GM12878 (cell line): Measurements from ENCODE around the gene LDLRAD4. TPM values are rescaled to one million over a fixed set of nuclear protein-coding genes. Genes with fewer than 3 reads are reported as not detected.

Source experiments
- ATAC-seq: fragments of 200-7000 bp; cut with Tn5 transposase; 3 replicates; pipeline ENCODE4 v1.9.1; 2020; ENCODE audit warnings: mild to moderate bottlenecking, moderate library complexity
- BruUV-seq: library from RNA; stranded (reverse); fragments of 400-500 nt; replicated peaks from 2 replicates; lab custom pipeline; 2021; lab: Mats Ljungman, UMichigan
- CTCF ChIA-PET: fragments of 300-600 bp; sonication (Branson Sonifier 250); formaldehyde crosslinking; extraction: SDS; loops from one replicate; lab custom pipeline; 2021; ENCODE audit warnings: inconsistent platforms; lab: Yijun Ruan, JAX
- POLR2A ChIA-PET: fragments of 350-600 bp; formaldehyde crosslinking; extraction: SDS; loops from one replicate; lab custom pipeline; 2021; ENCODE audit warnings: inconsistent platforms; lab: Charles Lee
- RAD21 ChIA-PET: fragments of 300-600 bp; sonication (Branson Sonifier 250); formaldehyde crosslinking; loops from one replicate; lab custom pipeline; 2023; ENCODE audit warnings: antibody characterized with exemption; ENCODE audit not compliant: unreplicated experiment; lab: Charles Lee
- SMC1A ChIA-PET: fragments of 300-600 bp; sonication (Branson Sonifier 250); formaldehyde crosslinking; loops from one replicate; lab custom pipeline; 2023; ENCODE audit not compliant: unreplicated experiment, uncharacterized antibody; lab: Charles Lee
- DNase-seq: peaks from one replicate; pipeline ENCODE4 v3.0.0-alpha.2; 2011; ENCODE audit warnings: low read depth, low spot score
- FAIRE-seq: peaks from 3 replicates; lab custom pipeline; 2011; peaks lifted over from hg19 to GRCh38; lab: Jason Lieb, UNC
- H2AFZ ChIP-seq: 2 replicates; pipeline ENCODE4 v1.6.0; 2011; ENCODE audit warnings: low read depth, low read length, control low read depth; ENCODE audit not compliant: control insufficient read depth
- H3K27ac ChIP-seq: 2 replicates; pipeline ENCODE4 v1.5.1; 2011; ENCODE audit warnings: control low read depth; ENCODE audit not compliant: control insufficient read depth, insufficient read depth
- H3K27me3 ChIP-seq, 2 experiments: replicated peaks in 1 of 2; 2 replicates each; pipeline versions ENCODE4 v1.6.0 to v1.6.1; 2011; ENCODE audit warnings: low read length in 1 of 2; ENCODE audit not compliant: control insufficient read depth in 2 of 2, insufficient read depth in 2 of 2
- H3K36me3 ChIP-seq, 2 experiments: 2 replicates each; pipeline ENCODE4 v1.5.1; 2011; ENCODE audit warnings: low read length in 1 of 2; ENCODE audit not compliant: control insufficient read depth in 2 of 2, insufficient read depth in 2 of 2
- H3K4me1 ChIP-seq: 2 replicates; pipeline ENCODE4 v1.6.1; 2011; ENCODE audit warnings: mild to moderate bottlenecking, low read length, moderate library complexity, mixed read lengths; ENCODE audit not compliant: control insufficient read depth, insufficient read depth
- H3K4me2 ChIP-seq: 2 replicates; pipeline ENCODE4 v1.6.0; 2011; ENCODE audit warnings: control low read depth; ENCODE audit not compliant: control insufficient read depth, insufficient read depth
- H3K4me3 ChIP-seq: fragments of 200-600 bp; sonication (generic); 2 replicates; pipeline ENCODE4 v1.5.1; 2016
- H3K79me2 ChIP-seq: 2 replicates; pipeline ENCODE4 v1.6.0; 2011; ENCODE audit warnings: low read length; ENCODE audit not compliant: control insufficient read depth, insufficient read depth
- H3K9ac ChIP-seq: 2 replicates; pipeline ENCODE4 v1.8.0; 2011; ENCODE audit warnings: low read length, control low read depth, mixed read lengths; ENCODE audit not compliant: control insufficient read depth, insufficient read depth
- H3K9me3 ChIP-seq: replicated peaks from 3 replicates; pipeline ENCODE4 v1.5.1; 2011; ENCODE audit warnings: mild to moderate bottlenecking, low read length; ENCODE audit not compliant: control insufficient read depth, insufficient read depth
- H4K20me1 ChIP-seq: 2 replicates; pipeline ENCODE4 v1.6.0; 2011; ENCODE audit not compliant: control insufficient read depth, insufficient read depth
- BCL11A ChIP-seq: IDR thresholded peaks from 2 replicates; pipeline ENCODE4 v1.6.1; 2011; ENCODE audit warnings: low read depth, low read length
- EZH2 ChIP-seq: IDR thresholded peaks from 2 replicates; pipeline ENCODE4 v1.6.1; 2012; ENCODE audit warnings: low read depth, mild to moderate bottlenecking, control low read depth, inconsistent platforms, low read length, borderline replicate concordance; ENCODE audit not compliant: control insufficient read depth
- GATAD2B ChIP-seq: fragments of 450-650 bp; conservative IDR thresholded peaks from 2 replicates; pipeline ENCODE4 v1.6.1; 2017; ENCODE audit warnings: low read depth, mild to moderate bottlenecking, moderate library complexity
- IKZF2 ChIP-seq, 2 experiments: fragments of 450-650 bp; IDR thresholded peaks; 2 replicates each; pipeline ENCODE4 v1.6.1; 2017; ENCODE audit warnings: mild to moderate bottlenecking in 2 of 2, moderate library complexity in 2 of 2
- KLF5 ChIP-seq: fragments of 450-650 bp; IDR thresholded peaks from 2 replicates; pipeline ENCODE4 v1.6.1; 2014; ENCODE audit warnings: mild to moderate bottlenecking; ENCODE audit not compliant: partially characterized antibody
- LARP7 ChIP-seq: fragments of 450-650 bp; IDR thresholded peaks from 2 replicates; pipeline ENCODE4 v1.6.1; 2017; ENCODE audit warnings: mild to moderate bottlenecking
- NFIC ChIP-seq: IDR thresholded peaks from 2 replicates; pipeline ENCODE4 v1.6.1; 2012; ENCODE audit warnings: low read depth, mild to moderate bottlenecking, inconsistent platforms, low read length, moderate library complexity
- NR2C1 ChIP-seq: fragments of 450-650 bp; IDR thresholded peaks from 2 replicates; pipeline ENCODE4 v1.6.1; 2017; ENCODE audit warnings: antibody characterized with exemption, mild to moderate bottlenecking, moderate library complexity
- POU2F2 ChIP-seq: IDR thresholded peaks from 3 replicates; pipeline ENCODE4 v1.6.1; 2011; ENCODE audit warnings: low read depth, mild to moderate bottlenecking, low read length, borderline replicate concordance
- SIN3A ChIP-seq: IDR thresholded peaks from 2 replicates; pipeline ENCODE4 v1.6.1; 2012; ENCODE audit warnings: low read depth, low read length, improper control_type of control experiment
- SP1 ChIP-seq: IDR thresholded peaks from one replicate; pipeline ENCODE4 v1.6.1; 2011; ENCODE audit warnings: low read depth, low read length
- SUZ12 ChIP-seq: fragments of 200-600 bp; sonication (generic); IDR thresholded peaks from one replicate; pipeline ENCODE4 v1.6.1; 2018; ENCODE audit warnings: antibody characterized with exemption, mild to moderate bottlenecking; ENCODE audit not compliant: unreplicated experiment
- ZNF24 ChIP-seq: fragments of 450-650 bp; IDR thresholded peaks from 2 replicates; pipeline ENCODE4 v1.6.1; 2017; ENCODE audit warnings: antibody characterized with exemption, mild to moderate bottlenecking
- WGBS: methylation state at CpG from one replicate; pipeline ENCODE4 v1.1.6; 2016; ENCODE audit warnings: low lambda C conversion rate; ENCODE audit not compliant: insufficient replicate concordance, insufficient coverage; ENCODE audit errors: missing lambda C conversion rate; 5-methylcytosine and 5-hydroxymethylcytosine counted together
- in situ Hi-C: fragments of 300-500 bp; cut with MboI; formaldehyde crosslinking; loops from 9 replicates; pipeline ENCODE4 v1.14.3; 2018; ENCODE audit warnings: mixed read lengths
- intact Hi-C: fragments of 100-400 bp; cut with micrococcal nuclease; formaldehyde crosslinking; loops from one replicate; pipeline ENCODE4 v1.14.2; 2022; ENCODE audit not compliant: unreplicated experiment
- polyA plus RNA-seq, 11 experiments: library from polyadenylated mRNA; depleted of rRNA in 4 of 11; unstranded in 6 of 11; stranded (reverse) in 5 of 11; fragments of >200 nt; fragmentation: Nextera tagmentation in 4 of 11; fragmentation: Illumina TruSeq in 1 of 11; extraction: Ambion mirVana in 4 of 11; extraction: Trizol in 1 of 11; gene quantifications; 1 replicate in 1 of 11; 2 replicates in 10 of 11; pipeline versions ENCODE4 v1.2.1 to v1.2.3, GENCODE V29; 2011 to 2016; ENCODE audit warnings: inconsistent platforms in 2 of 11, missing spikeins in 2 of 11, low read depth in 1 of 11
- total RNA-seq, 4 experiments: library from RNA; depleted of rRNA in 3 of 4; stranded (reverse); fragments of >200 nt in 3 of 4; fragmentation: Illumina TruSeq in 1 of 4; extraction: Trizol in 1 of 4; gene quantifications; 2 replicates each; pipeline versions ENCODE4 v1.2.1 to v1.2.3, GENCODE V29; 2013 to 2021
- TF ChIP-seq, protein P1 (sequence below): IDR thresholded peaks from 2 replicates; pipeline ENCODE4 v1.6.1; 2012; ENCODE audit warnings: low read depth, low read length, improper control_type of control experiment
- TF ChIP-seq, protein P2 (sequence below): fragments of 450-650 bp; IDR thresholded peaks from 2 replicates; pipeline ENCODE4 v1.6.1; 2016; ENCODE audit warnings: mild to moderate bottlenecking

The LDLRAD4 gene
- total and polyA plus RNA-seq, 10 of the 15 experiments (the other 5 are each of a cell fraction or from before 2014, with no cell fraction given) = 2.7 to 16.8 (median 11.2) TPM

DNA sequence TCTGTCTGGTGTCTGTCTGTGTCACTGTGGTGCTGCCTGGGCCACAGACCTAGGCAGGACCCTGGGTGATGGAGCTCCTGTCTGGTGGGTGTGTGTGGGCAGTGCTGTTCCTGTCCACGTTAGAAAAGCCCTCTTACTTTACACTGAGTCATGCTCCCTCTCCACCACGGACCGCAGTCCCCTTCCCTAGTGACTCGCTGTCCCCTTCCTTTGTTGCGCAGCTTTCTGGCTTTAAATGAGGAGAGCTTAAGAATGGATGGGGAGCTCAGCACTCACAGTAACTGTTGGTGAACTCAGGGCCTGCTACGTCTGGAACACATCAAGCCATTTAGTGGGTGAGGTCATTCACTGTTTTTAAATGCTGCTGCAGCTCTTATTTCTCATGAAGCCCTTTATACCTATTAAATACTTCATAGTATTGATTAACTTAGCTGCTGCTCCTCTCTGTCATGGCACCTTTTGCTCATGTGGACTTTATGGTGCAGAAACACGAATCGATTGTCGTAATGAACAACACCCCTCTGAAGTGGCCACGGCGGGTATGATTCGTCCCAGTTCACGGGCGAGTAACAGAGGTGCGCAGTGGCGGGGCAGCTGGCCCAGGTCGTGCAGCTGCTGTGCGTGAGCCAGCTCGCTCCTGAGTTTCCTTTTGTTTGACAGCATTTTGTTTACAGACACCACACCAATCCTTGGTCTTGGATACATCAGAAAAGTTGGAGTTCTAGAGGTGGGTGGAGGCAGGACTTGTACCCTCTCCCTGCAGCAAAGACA lies 100.4 kb downstream of the LDLRAD4 start:
- Histone ChIP-seq H3K4me2 (no peak overlapping the region), H3K4me3 (no peak overlapping the region), H3K27me3 (no peaks in the 10 kb centered on the region), H3K4me1 (no peaks in the 10 kb centered on the region), H4K20me1 (no peaks in the 10 kb centered on the region), H3K79me2 (no peaks in the 10 kb centered on the region), H3K9ac (no peak overlapping the region), H3K27ac (no peak overlapping the region), H3K36me3 (no peaks in the 10 kb centered on the region), H2AFZ (no peak overlapping the region), H3K9me3 (peaks cover 2% of the 10 kb centered on the region; the same call in 1 of the 3 replicates)
- WGBS = 52% methylated on average over 19 of the region's 19 CpGs
- intact Hi-C loops = no loop called here
- in situ Hi-C loops = no loop called here
- no TSS peak for BruUV-seq
- ChIA-PET RAD21 (no interaction called here), POLR2A (no interaction called here), CTCF (no interaction called here), SMC1A (interaction anchor here (0.6 kb wide), 1 partner anchor 41 kb away, joined by 4 read pairs; no protein-coding TSS in a partner anchor)
- no peak for ATAC-seq
- DNase-seq = no peak
- TF ChIP-seq NFIC = no peak
- TF ChIP-seq ZNF24 = no peak
- FAIRE-seq = no peak

- ChIA-PET CTCF (no interaction called here), POLR2A (no interaction called here), SMC1A (interaction anchor here (1.2 kb wide), 1 partner anchor 149 kb away, joined by 3 read pairs; no protein-coding TSS in a partner anchor), RAD21 (no interaction called here)
- Histone ChIP-seq H2AFZ (no peak overlapping the region), H3K79me2 (no peaks in the 10 kb centered on the region), H3K27ac (no peak overlapping the region), H4K20me1 (no peaks in the 10 kb centered on the region), H3K9me3 (peaks cover 2% of the 10 kb centered on the region; the same call in 1 of the 3 replicates), H3K4me2 (no peak overlapping the region), H3K4me3 (no peak overlapping the region), H3K27me3 (no peaks in the 10 kb centered on the region), H3K9ac (no peak overlapping the region), H3K4me1 (no peaks in the 10 kb centered on the region), H3K36me3 (no peaks in the 10 kb centered on the region)
- intact Hi-C loops = loop anchor here (10.0 kb wide), 1 partner anchor 65 kb away; no protein-coding TSS in a partner anchor
- TF ChIP-seq SP1 (no peak), LARP7 (no peak), NR2C1 (no peak), BCL11A (no peak), KLF5 (no peak), POU2F2 (no peak), SIN3A (no peak), IKZF2 (IDR thresholded peaks at IDR 0.05) (no peak), GATAD2B (no peak), EZH2 (no peak), SUZ12 (no peak)
- TF ChIP-seq, protein P1, sequence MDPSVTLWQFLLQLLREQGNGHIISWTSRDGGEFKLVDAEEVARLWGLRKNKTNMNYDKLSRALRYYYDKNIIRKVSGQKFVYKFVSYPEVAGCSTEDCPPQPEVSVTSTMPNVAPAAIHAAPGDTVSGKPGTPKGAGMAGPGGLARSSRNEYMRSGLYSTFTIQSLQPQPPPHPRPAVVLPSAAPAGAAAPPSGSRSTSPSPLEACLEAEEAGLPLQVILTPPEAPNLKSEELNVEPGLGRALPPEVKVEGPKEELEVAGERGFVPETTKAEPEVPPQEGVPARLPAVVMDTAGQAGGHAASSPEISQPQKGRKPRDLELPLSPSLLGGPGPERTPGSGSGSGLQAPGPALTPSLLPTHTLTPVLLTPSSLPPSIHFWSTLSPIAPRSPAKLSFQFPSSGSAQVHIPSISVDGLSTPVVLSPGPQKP = no peak
- TF ChIP-seq, protein P2, sequence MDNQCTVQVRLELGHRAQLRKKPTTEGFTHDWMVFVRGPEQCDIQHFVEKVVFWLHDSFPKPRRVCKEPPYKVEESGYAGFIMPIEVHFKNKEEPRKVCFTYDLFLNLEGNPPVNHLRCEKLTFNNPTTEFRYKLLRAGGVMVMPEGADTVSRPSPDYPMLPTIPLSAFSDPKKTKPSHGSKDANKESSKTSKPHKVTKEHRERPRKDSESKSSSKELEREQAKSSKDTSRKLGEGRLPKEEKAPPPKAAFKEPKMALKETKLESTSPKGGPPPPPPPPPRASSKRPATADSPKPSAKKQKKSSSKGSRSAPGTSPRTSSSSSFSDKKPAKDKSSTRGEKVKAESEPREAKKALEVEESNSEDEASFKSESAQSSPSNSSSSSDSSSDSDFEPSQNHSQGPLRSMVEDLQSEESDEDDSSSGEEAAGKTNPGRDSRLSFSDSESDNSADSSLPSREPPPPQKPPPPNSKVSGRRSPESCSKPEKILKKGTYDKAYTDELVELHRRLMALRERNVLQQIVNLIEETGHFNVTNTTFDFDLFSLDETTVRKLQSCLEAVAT = no peak
- 52% methylated on average over 4 of the region's 4 CpGs for WGBS
- no peak for ATAC-seq
- FAIRE-seq = no peak
- no TSS peak for BruUV-seq
- in situ Hi-C loops = no loop called here
- DNase-seq = no peak
These were observed 101.1 kb downstream of the LDLRAD4 start for GRCh38 chr18:13319629-13320028.
